GM12892 (cell line): ENCODE results near the gene KISS1.

Source experiments
- POLR2A ChIP-seq: IDR thresholded peaks from 2 replicates; pipeline ENCODE4 v1.6.1; 2011; ENCODE audit warnings: low read depth, low read length, control low read depth
- POLR2AphosphoS5 ChIP-seq: IDR thresholded peaks from 2 replicates; pipeline ENCODE4 v1.6.1; 2011; ENCODE audit warnings: low read depth, low read length, control low read depth
- TAF1 ChIP-seq: IDR thresholded peaks from 2 replicates; pipeline ENCODE4 v1.6.1; 2011; ENCODE audit warnings: low read depth, mild to moderate bottlenecking, control low read depth, low read length, borderline replicate concordance

DNA sequence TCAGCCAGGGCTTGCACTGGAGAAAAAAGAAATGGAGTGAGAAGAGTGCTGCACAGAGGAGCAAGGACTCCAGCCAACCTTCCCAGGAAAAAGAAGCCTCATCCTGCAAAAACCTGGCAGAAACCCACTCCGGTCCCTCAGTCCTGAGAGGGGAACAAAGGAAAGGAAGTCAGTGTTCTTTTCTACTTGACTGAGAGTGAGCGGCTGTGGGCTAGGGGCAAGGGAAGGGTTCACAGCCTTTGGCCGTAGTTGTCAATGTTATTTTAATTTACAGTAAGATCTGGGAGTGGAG, 26.4 kb upstream of the KISS1 start:
- TF ChIP-seq TAF1 (no peak), POLR2A (no peak), POLR2AphosphoS5 (no peak)
